ENCODE data around the gene STPG3. TPM values are rescaled to one million over a fixed set of nuclear protein-coding genes. Genes with fewer than 3 reads are reported as not detected.

Gene STPG3
- polyA plus RNA-seq, 1 experiment = not detected

DNA sequence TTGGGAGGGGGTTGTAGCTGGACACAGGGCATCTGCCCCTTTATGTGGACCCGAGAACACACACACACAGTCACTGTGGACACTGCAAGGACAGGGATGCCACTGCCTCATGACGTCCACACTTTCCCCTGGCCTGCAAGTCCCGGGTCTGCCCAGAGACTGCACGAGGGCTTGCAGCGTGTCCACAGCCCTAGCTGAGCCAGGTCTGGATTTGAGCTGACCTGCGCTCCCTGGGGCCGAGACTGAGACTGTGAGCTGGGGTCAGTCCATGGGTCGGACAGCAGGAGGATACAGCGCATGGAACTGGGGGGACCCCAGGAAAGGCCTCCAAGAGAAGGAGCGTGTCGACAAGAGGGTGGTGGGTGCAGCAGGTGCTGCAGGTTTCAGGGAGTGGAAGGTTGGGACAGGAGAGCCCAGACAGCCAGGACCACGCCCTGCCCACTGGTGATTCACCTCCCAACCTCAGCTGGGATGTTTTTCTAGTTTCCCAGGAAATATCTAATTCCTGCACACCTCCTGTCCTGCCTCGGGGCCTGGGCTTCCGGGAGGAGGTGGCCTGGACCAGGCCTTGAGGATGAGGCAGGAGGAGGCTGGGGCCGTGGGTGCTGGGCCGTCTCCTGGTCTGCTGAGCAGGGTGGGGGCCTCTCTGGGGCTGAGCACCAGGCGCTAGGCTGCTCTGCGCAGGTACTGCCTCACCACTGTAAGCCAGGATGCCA lies 24.6 kb upstream of the STPG3 start:
- TF ChIP-seq, protein P1, sequence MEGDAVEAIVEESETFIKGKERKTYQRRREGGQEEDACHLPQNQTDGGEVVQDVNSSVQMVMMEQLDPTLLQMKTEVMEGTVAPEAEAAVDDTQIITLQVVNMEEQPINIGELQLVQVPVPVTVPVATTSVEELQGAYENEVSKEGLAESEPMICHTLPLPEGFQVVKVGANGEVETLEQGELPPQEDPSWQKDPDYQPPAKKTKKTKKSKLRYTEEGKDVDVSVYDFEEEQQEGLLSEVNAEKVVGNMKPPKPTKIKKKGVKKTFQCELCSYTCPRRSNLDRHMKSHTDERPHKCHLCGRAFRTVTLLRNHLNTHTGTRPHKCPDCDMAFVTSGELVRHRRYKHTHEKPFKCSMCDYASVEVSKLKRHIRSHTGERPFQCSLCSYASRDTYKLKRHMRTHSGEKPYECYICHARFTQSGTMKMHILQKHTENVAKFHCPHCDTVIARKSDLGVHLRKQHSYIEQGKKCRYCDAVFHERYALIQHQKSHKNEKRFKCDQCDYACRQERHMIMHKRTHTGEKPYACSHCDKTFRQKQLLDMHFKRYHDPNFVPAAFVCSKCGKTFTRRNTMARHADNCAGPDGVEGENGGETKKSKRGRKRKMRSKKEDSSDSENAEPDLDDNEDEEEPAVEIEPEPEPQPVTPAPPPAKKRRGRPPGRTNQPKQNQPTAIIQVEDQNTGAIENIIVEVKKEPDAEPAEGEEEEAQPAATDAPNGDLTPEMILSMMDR (IDR thresholded peaks at IDR 0.05; ENCODE audit: insufficient read depth, low read depth, low read length) = no peak
- H3K4me3 ChIP-seq (ENCODE audit: low read depth, low read length) = no peak overlapping the region
- no peaks in the 10 kb centered on the region; the same call in 1 of the 2 replicates for H3K36me3 ChIP-seq (ENCODE audit: control insufficient read depth, insufficient read depth, low read length)
- DNase-seq (ENCODE audit: low read depth) = no peak
- H3K27me3 ChIP-seq (ENCODE audit: control insufficient read depth, insufficient read depth, low read length) = no peaks in the 10 kb centered on the region
- ChIA-PET CTCF (interaction anchor here (0.9 to 4.2 kb wide), 20 partner anchors 11 to 278 kb away, joined by 3 to 37 read pairs (median 6); partner anchors contain the start of genes ABCA2, DPP7, NPDC1 and SSNA1), POLR2A (interaction anchor here (0.7 kb wide), 1 partner anchor 29 kb away, joined by 3 read pairs; no protein-coding TSS in a partner anchor)

- no peaks in the 10 kb centered on the region; the same call in 1 of the 2 replicates for H3K36me3 ChIP-seq (ENCODE audit: control insufficient read depth, insufficient read depth, low read length)
- DNase-seq (ENCODE audit: low read depth) = no peak
- POLR2A ChIA-PET = interaction anchor here (0.5 kb wide), 1 partner anchor 22 kb away, joined by 6 read pairs; no protein-coding TSS in a partner anchor
- TF ChIP-seq, protein P1 (IDR thresholded peaks at IDR 0.05; ENCODE audit: insufficient read depth, low read depth, low read length) = peak; percentile 91
- CTCF ChIA-PET = interaction anchor here (0.6 to 4.2 kb wide), 26 partner anchors 10 to 198 kb away, joined by 3 to 37 read pairs (median 5); partner anchors contain the start of genes ABCA2, DPP7, NPDC1 and SSNA1
- no peak within 1 kb of the TSS for H3K4me3 ChIP-seq (ENCODE audit: low read depth, low read length)
- H3K27me3 ChIP-seq (ENCODE audit: control insufficient read depth, insufficient read depth, low read length) = no peaks in the 10 kb centered on the region
Observed at GRCh38 chr9:137227054-137227852, 23.8 kb upstream of the STPG3 start, which contains the start of gene RNF224. RNF224 (plus strand) TSS chr9:137227502; CDS start chr9:137228336, 834 bp downstream.

GRCh38 chr9:137227853-137228505 lies 23.1 kb upstream of the STPG3 start:
- Histone ChIP-seq H3K36me3 (ENCODE audit: control insufficient read depth, insufficient read depth, low read length) (no peaks in the 10 kb centered on the region; the same call in 1 of the 2 replicates), H3K4me3 (ENCODE audit: low read depth, low read length) (no peak overlapping the region), H3K27me3 (ENCODE audit: control insufficient read depth, insufficient read depth, low read length) (no peaks in the 10 kb centered on the region)
- CTCF ChIA-PET = interaction anchor here (0.7 to 4.2 kb wide), 23 partner anchors 9 to 199 kb away, joined by 3 to 37 read pairs (median 6); partner anchors contain the start of genes ABCA2, DPP7, NPDC1 and SSNA1
- TF ChIP-seq, protein P1 (IDR thresholded peaks at IDR 0.05; ENCODE audit: insufficient read depth, low read depth, low read length) = no peak
- no peak for DNase-seq (ENCODE audit: low read depth)
- POLR2A ChIA-PET = interaction anchor here (0.5 kb wide), 1 partner anchor 23 kb away, joined by 6 read pairs; no protein-coding TSS in a partner anchor

DNA sequence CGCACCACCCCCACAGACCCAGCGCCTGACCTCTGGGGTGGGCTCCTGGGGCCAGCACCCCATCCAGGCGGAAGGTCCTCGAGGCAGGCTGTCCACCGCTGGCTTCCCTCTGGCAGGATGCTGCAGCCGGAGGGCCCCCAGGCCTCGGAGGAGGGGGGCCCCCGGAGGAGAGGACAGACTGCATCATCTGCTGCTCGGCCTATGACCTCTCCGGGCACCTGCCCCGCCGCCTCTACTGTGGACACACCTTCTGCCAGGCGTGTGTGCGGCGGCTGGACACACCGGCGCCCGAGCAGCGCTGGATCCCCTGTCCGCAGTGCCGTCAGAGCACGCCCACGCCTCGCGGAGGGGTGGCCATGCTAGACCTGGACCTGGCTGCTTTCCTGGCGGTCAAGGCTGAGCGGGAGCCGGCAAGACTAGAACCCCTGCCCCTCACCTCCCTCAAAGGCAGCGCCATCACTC lies 22.5 kb upstream of the STPG3 start:
- Histone ChIP-seq H3K27me3 (ENCODE audit: control insufficient read depth, insufficient read depth, low read length) (no peaks in the 10 kb centered on the region), H3K4me3 (ENCODE audit: low read depth, low read length) (no peak overlapping the region), H3K36me3 (ENCODE audit: control insufficient read depth, insufficient read depth, low read length) (no peaks in the 10 kb centered on the region; the same call in 1 of the 2 replicates)
- TF ChIP-seq, protein P1 (IDR thresholded peaks at IDR 0.05; ENCODE audit: insufficient read depth, low read depth, low read length) = no peak
- POLR2A ChIA-PET = no interaction called here
- no peak for DNase-seq (ENCODE audit: low read depth)
- CTCF ChIA-PET = interaction anchor here (0.7 to 4.2 kb wide), 9 partner anchors 9 to 182 kb away, joined by 3 to 37 read pairs (median 11); partner anchors contain the start of genes NPDC1 and TUBB4B

All from BJ (cell line).